ENCODE data around the gene RETSAT. TPM values are rescaled to one million over a fixed set of nuclear protein-coding genes. Genes with fewer than 3 reads are reported as not detected.

RETSAT gene
- total RNA-seq, 1 experiment from 2014 or later, result 55.8 TPM

Other genes with a start within 250 kb of the RETSAT start
- gene TCF7L1, start 221.1 kb downstream of the RETSAT start, total RNA-seq (2014; rRNA removed; shearing (Covaris generic)), result 0.68 and 1.3 TPM in 2 replicates
- gene TGOLN2, start 26.5 kb downstream of the RETSAT start, total RNA-seq (2014; rRNA removed; shearing (Covaris generic)), result 103 and 120 TPM in 2 replicates
- 13.7 and 22.3 TPM in 2 replicates for gene ELMOD3, start 241 bp upstream of the RETSAT start, total RNA-seq (2014; rRNA removed; shearing (Covaris generic))
- gene CAPG, start 55.8 kb upstream of the RETSAT start, total RNA-seq (2014; rRNA removed; shearing (Covaris generic)), result 0.60 and 1.4 TPM in 2 replicates
- gene SH2D6, start 64.2 kb upstream of the RETSAT start, total RNA-seq (2014; rRNA removed; shearing (Covaris generic)), result not detected in 2 replicates
- gene MAT2A, start 184.6 kb upstream of the RETSAT start, total RNA-seq (2014; rRNA removed; shearing (Covaris generic)), result 84.2 and 92.7 TPM in 2 replicates
- 38.0 and 41.2 TPM in 2 replicates for gene GGCX, start 207.0 kb upstream of the RETSAT start, total RNA-seq (2014; rRNA removed; shearing (Covaris generic))
- not detected in 2 replicates for gene VAMP8, start 223.1 kb upstream of the RETSAT start, total RNA-seq (2014; rRNA removed; shearing (Covaris generic))
- gene VAMP5, start 229.9 kb upstream of the RETSAT start, total RNA-seq (2014; rRNA removed; shearing (Covaris generic)), result 37.0 and 47.5 TPM in 2 replicates
- gene RNF181, start 241.2 kb upstream of the RETSAT start, total RNA-seq (2014; rRNA removed; shearing (Covaris generic)), result 212 and 219 TPM in 2 replicates
- gene TMEM150A, start 248.2 kb upstream of the RETSAT start, total RNA-seq (2014; rRNA removed; shearing (Covaris generic)), result 1.0 and 5.1 TPM in 2 replicates